ENCODE results near the gene CFAP47.
"Not testable (repeated sequence)": the region's sequence is repeated elsewhere in the genome, so short reads cannot be mapped to it uniquely, and the experiment has no call there.

The CFAP47 gene

DNA sequence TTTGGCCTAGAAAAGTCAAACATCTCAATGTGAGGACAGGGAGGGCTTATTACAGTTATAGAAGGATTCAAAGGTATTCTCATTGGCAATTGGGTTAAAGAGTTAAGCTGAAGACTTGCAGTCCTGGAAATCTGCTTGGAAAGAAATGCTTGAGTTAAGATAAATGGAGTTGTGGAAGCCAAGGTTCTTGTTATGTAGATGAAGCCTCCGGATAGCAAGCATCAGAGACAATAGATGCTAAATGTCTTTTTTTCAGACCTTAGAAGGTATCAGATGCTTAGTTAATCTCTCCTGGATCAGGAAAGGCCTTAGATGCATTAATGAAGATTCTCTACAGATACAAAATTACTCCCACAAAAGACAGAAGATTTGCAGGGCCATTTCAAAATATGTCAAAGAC is 299.3 kb downstream of the CFAP47 start:
- Histone ChIP-seq H3K27me3 (ENCODE audit: control insufficient read depth in 5 of 5, insufficient read depth in 4 of 5, low read length in 5 of 5) (peaks cover 0 to 4% (median 0%) of the 10 kb centered on the region in 5 donors), H3K9ac (ENCODE audit: low read length in 5 of 5) (no peak overlapping the region), H3K36me3 (ENCODE audit: control insufficient read depth in 5 of 5, insufficient read depth in 5 of 5, low read length in 5 of 5) (no peaks in the 10 kb centered on the region), H3K27ac (ENCODE audit: low read depth, low read length) (no peak overlapping the region), H3K4me3 (ENCODE audit: low read depth in 1 of 5, low read length in 5 of 5) (no peak overlapping the region), H3K9me3 (ENCODE audit: control insufficient read depth in 5 of 5, low read length in 5 of 5) (no peaks in the 10 kb centered on the region), H3K4me1 (ENCODE audit: control insufficient read depth in 5 of 5, insufficient read depth in 5 of 5, low read length in 5 of 5) (no peaks in the 10 kb centered on the region)

DNA sequence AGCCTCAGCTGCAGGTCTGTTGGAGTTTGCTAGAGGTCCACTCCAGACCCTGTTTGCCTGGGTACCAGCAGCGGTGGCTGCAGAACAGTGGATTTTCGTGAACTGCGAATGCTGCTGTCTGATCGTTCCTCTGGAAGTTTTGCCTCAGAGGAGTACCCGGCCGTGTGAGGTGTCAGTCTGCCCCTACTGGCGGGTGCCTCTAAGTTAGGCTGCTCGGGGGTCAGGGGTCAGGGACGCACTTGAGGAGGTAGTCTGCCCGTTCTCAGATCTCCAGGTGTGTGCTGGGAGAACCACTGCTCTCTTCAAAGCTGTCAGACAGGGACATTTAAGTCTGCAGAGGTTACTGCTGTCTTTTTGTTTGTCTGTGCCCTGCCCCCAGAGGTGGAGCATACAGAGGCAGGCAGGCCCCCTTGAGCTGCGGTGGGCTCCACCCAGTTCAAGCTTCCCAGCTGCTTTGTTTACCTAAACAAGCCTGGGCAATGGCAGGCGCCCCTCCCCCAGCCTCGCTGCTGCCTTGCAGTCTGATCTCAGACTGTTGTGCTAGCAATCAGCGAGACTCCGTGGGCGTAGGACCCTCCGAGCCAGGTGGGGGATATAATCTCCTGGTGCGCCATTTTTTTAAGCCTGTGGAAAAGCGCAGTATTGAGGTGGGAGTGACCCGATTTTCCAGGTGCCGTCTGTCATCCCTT is 315.4 kb downstream of the CFAP47 start:
- H3K36me3 ChIP-seq (ENCODE audit: control insufficient read depth in 5 of 5, insufficient read depth in 5 of 5, low read length in 5 of 5); H3K4me3 ChIP-seq (ENCODE audit: low read depth in 1 of 5, low read length in 5 of 5); H3K9ac ChIP-seq (ENCODE audit: low read length in 5 of 5); H3K27ac ChIP-seq (ENCODE audit: low read depth, low read length); H3K27me3 ChIP-seq (ENCODE audit: control insufficient read depth in 5 of 5, insufficient read depth in 4 of 5, low read length in 5 of 5); H3K4me1 ChIP-seq (ENCODE audit: control insufficient read depth in 5 of 5, insufficient read depth in 5 of 5, low read length in 5 of 5); H3K9me3 ChIP-seq (ENCODE audit: control insufficient read depth in 5 of 5, low read length in 5 of 5): not testable (repeated sequence)

DNA sequence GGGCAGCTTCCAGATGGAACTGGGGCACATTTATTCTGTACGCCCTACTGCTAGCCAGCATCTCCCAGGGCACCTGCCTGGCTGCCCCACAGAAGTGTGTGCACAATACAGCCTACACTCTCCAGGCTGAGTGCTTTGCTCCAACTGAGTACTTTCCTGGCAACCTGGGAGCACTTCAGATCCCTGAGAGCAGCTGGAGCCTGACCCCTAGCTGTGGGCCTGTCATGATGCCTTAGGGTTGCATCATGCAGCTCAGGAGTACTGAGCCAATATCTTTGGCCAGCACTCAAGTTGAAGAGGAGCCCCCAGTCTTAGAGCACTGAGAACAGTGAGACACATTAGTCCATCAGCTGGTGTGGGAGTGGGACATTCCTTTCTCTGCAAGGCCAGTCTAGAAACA is 321.9 kb downstream of the CFAP47 start:
- Histone ChIP-seq H3K36me3 (ENCODE audit: control insufficient read depth in 5 of 5, insufficient read depth in 5 of 5, low read length in 5 of 5) (no peaks in the 10 kb centered on the region), H3K9ac (ENCODE audit: low read length in 5 of 5) (no peak overlapping the region), H3K27ac (ENCODE audit: low read depth, low read length) (no peak overlapping the region), H3K4me1 (ENCODE audit: control insufficient read depth in 5 of 5, insufficient read depth in 5 of 5, low read length in 5 of 5) (no peaks in the 10 kb centered on the region), H3K27me3 (ENCODE audit: control insufficient read depth in 5 of 5, insufficient read depth in 4 of 5, low read length in 5 of 5) (peaks cover 0 to 9% (median 5%) of the 10 kb centered on the region in 5 donors), H3K4me3 (ENCODE audit: low read depth in 1 of 5, low read length in 5 of 5) (no peak overlapping the region), H3K9me3 (ENCODE audit: control insufficient read depth in 5 of 5, low read length in 5 of 5) (no peaks in the 10 kb centered on the region)

DNA sequence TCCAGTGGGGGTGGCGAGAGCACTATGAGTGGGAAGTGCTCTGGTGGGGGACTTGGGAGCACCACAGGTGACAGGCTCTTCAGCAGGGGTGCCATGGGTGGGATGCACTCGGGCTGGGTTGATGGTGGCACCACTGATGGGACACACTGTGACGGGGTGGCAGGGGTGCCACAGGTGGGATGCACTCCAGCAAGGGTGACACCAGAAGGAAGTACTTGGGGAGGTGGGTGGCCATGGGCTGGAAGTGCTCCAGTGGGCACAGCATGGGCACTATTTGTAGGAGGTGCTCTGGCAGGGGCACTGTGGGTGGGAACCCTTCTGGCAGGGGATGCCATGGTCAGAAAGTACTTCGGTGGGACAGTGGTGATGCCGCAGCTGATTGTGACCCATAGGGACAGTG is 346.6 kb downstream of the CFAP47 start:
- Histone ChIP-seq H3K27ac (ENCODE audit: low read depth, low read length) (no peak overlapping the region), H3K4me1 (ENCODE audit: control insufficient read depth in 5 of 5, insufficient read depth in 5 of 5, low read length in 5 of 5) (no peaks in the 10 kb centered on the region), H3K36me3 (ENCODE audit: control insufficient read depth in 5 of 5, insufficient read depth in 5 of 5, low read length in 5 of 5) (no peaks in the 10 kb centered on the region), H3K9me3 (ENCODE audit: control insufficient read depth in 5 of 5, low read length in 5 of 5) (peaks cover 0 to 10% (median 5%) of the 10 kb centered on the region in 5 donors), H3K4me3 (ENCODE audit: low read depth in 1 of 5, low read length in 5 of 5) (no peak overlapping the region), H3K9ac (ENCODE audit: low read length in 5 of 5) (no peak overlapping the region), H3K27me3 (ENCODE audit: control insufficient read depth in 5 of 5, insufficient read depth in 4 of 5, low read length in 5 of 5) (peaks cover 0 to 6% (median 3%) of the 10 kb centered on the region in 5 donors)

DNA sequence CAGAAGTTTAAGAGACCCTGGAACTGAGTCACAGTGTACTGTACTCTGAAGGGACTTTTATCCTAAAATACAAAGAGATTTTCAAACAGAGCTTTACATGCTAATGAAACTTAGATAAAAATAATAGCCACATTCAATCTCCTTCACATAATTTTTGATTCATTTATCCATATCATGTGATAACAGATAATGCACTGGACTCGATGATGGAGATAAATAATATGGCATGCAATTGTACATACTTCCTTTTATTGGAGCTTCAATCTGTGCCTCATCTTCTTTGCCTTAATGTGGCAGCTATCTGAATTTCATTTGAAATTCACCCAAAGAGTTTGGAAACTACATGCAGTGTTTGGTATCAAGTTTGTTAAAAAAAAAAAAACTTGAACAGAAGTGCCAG is 390.6 kb downstream of the CFAP47 start:
- Histone ChIP-seq H3K27ac (ENCODE audit: low read depth, low read length) (no peak overlapping the region), H3K9me3 (ENCODE audit: control insufficient read depth in 5 of 5, low read length in 5 of 5) (no peaks in the 10 kb centered on the region), H3K27me3 (ENCODE audit: control insufficient read depth in 5 of 5, insufficient read depth in 4 of 5, low read length in 5 of 5) (no peaks in the 10 kb centered on the region), H3K36me3 (ENCODE audit: control insufficient read depth in 5 of 5, insufficient read depth in 5 of 5, low read length in 5 of 5) (no peaks in the 10 kb centered on the region), H3K4me3 (ENCODE audit: low read depth in 1 of 5, low read length in 5 of 5) (no peak overlapping the region), H3K4me1 (ENCODE audit: control insufficient read depth in 5 of 5, insufficient read depth in 5 of 5, low read length in 5 of 5) (no peaks in the 10 kb centered on the region), H3K9ac (ENCODE audit: low read length in 5 of 5) (no peak overlapping the region)

DNA sequence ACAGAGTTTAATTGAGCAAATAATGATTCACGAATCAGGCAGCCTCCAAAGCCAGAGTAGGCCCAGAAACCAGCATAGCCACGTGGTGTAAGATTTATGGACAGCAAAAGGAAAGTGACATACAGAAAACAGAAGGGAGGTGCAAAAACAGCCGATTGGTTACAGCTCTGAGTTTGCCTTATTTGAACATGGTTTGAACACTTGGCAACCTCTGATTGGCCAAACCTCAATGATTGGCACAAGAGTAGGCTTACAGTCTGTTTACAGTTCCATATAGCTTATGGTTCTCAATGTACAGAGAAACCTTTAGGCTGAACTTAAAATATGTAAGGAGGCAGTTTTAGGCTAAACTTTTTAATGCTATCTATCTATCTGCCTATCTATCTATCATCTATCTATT is 394.8 kb downstream of the CFAP47 start:
- Histone ChIP-seq H3K4me3 (ENCODE audit: low read depth in 1 of 5, low read length in 5 of 5) (no peak overlapping the region), H3K4me1 (ENCODE audit: control insufficient read depth in 5 of 5, insufficient read depth in 5 of 5, low read length in 5 of 5) (no peaks in the 10 kb centered on the region), H3K27me3 (ENCODE audit: control insufficient read depth in 5 of 5, insufficient read depth in 4 of 5, low read length in 5 of 5) (no peaks in the 10 kb centered on the region), H3K9me3 (ENCODE audit: control insufficient read depth in 5 of 5, low read length in 5 of 5) (no peaks in the 10 kb centered on the region), H3K9ac (ENCODE audit: low read length in 5 of 5) (no peak overlapping the region), H3K36me3 (ENCODE audit: control insufficient read depth in 5 of 5, insufficient read depth in 5 of 5, low read length in 5 of 5) (no peaks in the 10 kb centered on the region), H3K27ac (ENCODE audit: low read depth, low read length) (no peak overlapping the region)

DNA sequence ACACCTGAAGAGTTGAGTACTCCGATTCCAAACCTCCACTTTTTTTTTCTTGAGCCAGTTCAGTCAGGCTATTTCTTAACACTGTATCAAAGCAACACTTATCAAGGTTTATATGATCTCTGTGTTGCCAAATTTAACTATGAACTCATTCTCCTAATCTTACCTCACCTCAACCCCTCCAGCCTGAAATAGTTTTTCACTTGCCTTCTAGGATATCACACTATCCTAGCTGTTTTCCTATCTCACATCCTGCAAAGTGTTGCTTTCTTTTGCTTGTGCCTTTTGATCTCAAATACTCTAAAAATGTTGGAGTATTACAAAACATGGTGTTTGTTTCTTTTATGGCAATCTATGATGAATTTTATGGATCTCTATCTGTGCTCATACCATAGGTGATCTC is 415.0 kb downstream of the CFAP47 start:
- Histone ChIP-seq H3K36me3 (ENCODE audit: control insufficient read depth in 5 of 5, insufficient read depth in 5 of 5, low read length in 5 of 5) (no peaks in the 10 kb centered on the region), H3K9me3 (ENCODE audit: control insufficient read depth in 5 of 5, low read length in 5 of 5) (no peaks in the 10 kb centered on the region), H3K27ac (ENCODE audit: low read depth, low read length) (no peak overlapping the region), H3K4me1 (ENCODE audit: control insufficient read depth in 5 of 5, insufficient read depth in 5 of 5, low read length in 5 of 5) (no peaks in the 10 kb centered on the region), H3K4me3 (ENCODE audit: low read depth in 1 of 5, low read length in 5 of 5) (no peak overlapping the region), H3K9ac (ENCODE audit: low read length in 5 of 5) (no peak overlapping the region), H3K27me3 (ENCODE audit: control insufficient read depth in 5 of 5, insufficient read depth in 4 of 5, low read length in 5 of 5) (no peaks in the 10 kb centered on the region)

DNA sequence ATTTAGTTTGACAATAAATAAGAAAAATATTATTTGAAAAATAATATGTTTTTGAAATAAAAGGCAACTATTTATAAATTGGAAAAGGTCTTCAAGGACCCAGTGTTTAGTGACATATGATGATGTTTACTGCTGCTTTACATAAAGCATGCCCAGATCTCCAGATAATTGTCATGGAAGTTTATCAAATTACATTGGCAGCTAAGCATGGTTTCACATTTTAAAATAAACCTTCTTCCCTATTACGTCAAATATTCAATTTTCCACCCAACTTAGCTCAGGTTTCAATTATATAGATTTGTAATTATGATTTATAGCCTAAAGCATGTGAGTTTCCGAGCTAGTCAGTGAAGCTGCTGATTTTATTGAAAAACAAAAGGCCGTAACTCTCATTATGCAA is 417.2 kb downstream of the CFAP47 start:
- H3K27ac ChIP-seq (ENCODE audit: low read depth, low read length): no peak overlapping the region
- no peaks in the 10 kb centered on the region for H3K4me1 ChIP-seq (ENCODE audit: control insufficient read depth in 5 of 5, insufficient read depth in 5 of 5, low read length in 5 of 5)
- H3K4me3 ChIP-seq (ENCODE audit: low read depth in 1 of 5, low read length in 5 of 5): no peak overlapping the region
- no peaks in the 10 kb centered on the region for H3K36me3 ChIP-seq (ENCODE audit: control insufficient read depth in 5 of 5, insufficient read depth in 5 of 5, low read length in 5 of 5)
- no peaks in the 10 kb centered on the region for H3K27me3 ChIP-seq (ENCODE audit: control insufficient read depth in 5 of 5, insufficient read depth in 4 of 5, low read length in 5 of 5)
- H3K9ac ChIP-seq (ENCODE audit: low read length in 5 of 5): no peak overlapping the region
- H3K9me3 ChIP-seq (ENCODE audit: control insufficient read depth in 5 of 5, low read length in 5 of 5): no peaks in the 10 kb centered on the region

DNA sequence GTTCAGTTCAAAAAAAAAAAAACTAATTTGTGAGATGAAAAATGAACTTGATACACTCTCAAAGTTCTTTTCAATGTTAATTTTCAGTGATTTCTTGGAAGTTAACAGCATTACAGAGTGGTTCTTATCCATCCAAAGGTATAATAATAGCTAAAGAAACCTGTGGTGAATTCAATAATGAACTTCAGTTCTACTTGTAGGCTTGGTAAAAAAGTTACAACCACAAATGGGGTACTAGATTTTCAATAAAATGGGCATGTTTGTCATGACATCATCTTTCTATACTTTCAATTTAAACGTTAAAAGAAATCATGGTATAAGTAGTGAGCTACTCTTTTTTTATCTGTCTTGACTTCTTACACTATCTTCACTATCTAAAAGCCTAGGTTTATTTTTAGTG is 424.8 kb downstream of the CFAP47 start:
- no peak overlapping the region for H3K9ac ChIP-seq (ENCODE audit: low read length in 5 of 5)
- peaks cover 0 to 2% (median 0%) of the 10 kb centered on the region in 5 donors for H3K9me3 ChIP-seq (ENCODE audit: control insufficient read depth in 5 of 5, low read length in 5 of 5)
- no peak overlapping the region for H3K4me3 ChIP-seq (ENCODE audit: low read depth in 1 of 5, low read length in 5 of 5)
- no peaks in the 10 kb centered on the region for H3K27me3 ChIP-seq (ENCODE audit: control insufficient read depth in 5 of 5, insufficient read depth in 4 of 5, low read length in 5 of 5)
- H3K36me3 ChIP-seq (ENCODE audit: control insufficient read depth in 5 of 5, insufficient read depth in 5 of 5, low read length in 5 of 5): no peaks in the 10 kb centered on the region
- H3K27ac ChIP-seq (ENCODE audit: low read depth, low read length): no peak overlapping the region
- no peaks in the 10 kb centered on the region for H3K4me1 ChIP-seq (ENCODE audit: control insufficient read depth in 5 of 5, insufficient read depth in 5 of 5, low read length in 5 of 5)

DNA sequence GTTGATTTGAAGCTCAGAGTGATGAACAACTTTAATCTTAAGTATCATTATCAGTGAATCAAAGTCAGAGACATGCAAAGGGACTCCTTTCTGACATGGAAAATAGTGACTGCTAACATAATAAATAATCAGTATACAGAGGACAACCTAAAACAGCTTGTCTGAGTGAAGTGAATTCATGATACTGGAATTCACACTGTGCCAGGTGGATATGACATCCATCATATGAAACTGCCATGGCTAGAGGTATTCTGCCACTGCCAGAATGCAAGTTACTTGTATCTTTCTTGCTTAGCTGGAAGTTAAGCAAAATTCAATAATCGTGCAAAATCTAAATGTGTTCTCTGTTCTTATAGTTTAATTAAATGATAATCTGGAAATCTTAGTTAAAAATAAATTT is 429.0 kb downstream of the CFAP47 start:
- Histone ChIP-seq H3K27me3 (ENCODE audit: control insufficient read depth in 5 of 5, insufficient read depth in 4 of 5, low read length in 5 of 5) (no peaks in the 10 kb centered on the region), H3K4me1 (ENCODE audit: control insufficient read depth in 5 of 5, insufficient read depth in 5 of 5, low read length in 5 of 5) (no peaks in the 10 kb centered on the region), H3K36me3 (ENCODE audit: control insufficient read depth in 5 of 5, insufficient read depth in 5 of 5, low read length in 5 of 5) (no peaks in the 10 kb centered on the region), H3K27ac (ENCODE audit: low read depth, low read length) (no peak overlapping the region), H3K4me3 (ENCODE audit: low read depth in 1 of 5, low read length in 5 of 5) (no peak overlapping the region), H3K9ac (ENCODE audit: low read length in 5 of 5) (no peak overlapping the region), H3K9me3 (ENCODE audit: control insufficient read depth in 5 of 5, low read length in 5 of 5) (no peaks in the 10 kb centered on the region)

DNA sequence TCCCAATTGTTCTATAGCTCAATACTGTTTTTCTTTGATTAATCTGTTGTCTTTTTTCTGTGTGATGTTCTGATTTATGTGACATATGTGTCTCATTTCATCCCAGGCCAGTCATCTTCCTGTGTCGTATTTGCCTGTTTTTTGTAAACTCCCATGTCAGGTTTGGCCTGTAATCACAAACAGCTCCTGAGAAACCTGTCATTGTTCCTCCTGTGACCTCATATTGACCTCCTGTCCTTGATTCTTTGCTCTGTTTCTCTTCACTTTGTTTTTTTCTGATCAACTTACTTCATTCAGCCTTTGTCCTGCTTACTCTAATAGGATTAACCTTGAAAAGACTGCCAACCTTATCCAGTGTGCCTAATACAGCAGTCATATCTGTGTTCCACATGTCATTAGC is 438.3 kb downstream of the CFAP47 start:
- H3K27ac ChIP-seq (ENCODE audit: low read depth, low read length): no peak overlapping the region
- no peak overlapping the region for H3K4me3 ChIP-seq (ENCODE audit: low read depth in 1 of 5, low read length in 5 of 5)
- no peaks in the 10 kb centered on the region for H3K4me1 ChIP-seq (ENCODE audit: control insufficient read depth in 5 of 5, insufficient read depth in 5 of 5, low read length in 5 of 5)
- H3K27me3 ChIP-seq (ENCODE audit: control insufficient read depth in 5 of 5, insufficient read depth in 4 of 5, low read length in 5 of 5): no peaks in the 10 kb centered on the region
- H3K9me3 ChIP-seq (ENCODE audit: control insufficient read depth in 5 of 5, low read length in 5 of 5): peaks cover 7 to 13% (median 9%) of the 10 kb centered on the region in 5 donors
- no peaks in the 10 kb centered on the region for H3K36me3 ChIP-seq (ENCODE audit: control insufficient read depth in 5 of 5, insufficient read depth in 5 of 5, low read length in 5 of 5)
- no peak overlapping the region for H3K9ac ChIP-seq (ENCODE audit: low read length in 5 of 5)
